Activated effector memory CD4-positive, alpha-beta T cell treated with anti-CD3 and anti-CD28 coated beads, Interleukin-2, amount 50 U/mL, for 16 hours (primary cell): ENCODE results near the gene OAS2.
A peak's percentile ranks its signal among the peaks of the same experiment; 100 is the strongest.

ENCODE experiments used
- DNase-seq: peaks from one replicate; pipeline ENCODE4 v3.0.0-alpha.2; 2020

Gene OAS2

GRCh38 chr12:112978163-112979040 lies at the start of gene OAS2:
Gene OAS2, plus strand, starts transcription at chr12:112978519. Its CDS starts 90 bp downstream, at chr12:112978609.
- peak; percentile 90 for DNase-seq

- DNase-seq = no peak
Measured at GRCh38 chr12:112928978-112929377, 49.3 kb upstream of the OAS2 start.

GRCh38 chr12:112929715-112930114 lies 48.6 kb upstream of the OAS2 start:
- DNase-seq = no peak

GRCh38 chr12:112930350-112930749 lies 48.0 kb upstream of the OAS2 start:
- no peak for DNase-seq

- no peak for DNase-seq
Measured at GRCh38 chr12:112932485-112933128, 45.7 kb upstream of the OAS2 start.

GRCh38 chr12:112933129-112933505 lies 45.2 kb upstream of the OAS2 start:
- DNase-seq = no peak

GRCh38 chr12:112936264-112936663 lies 42.1 kb upstream of the OAS2 start:
- DNase-seq = no peak

- DNase-seq = no peak
Measured at GRCh38 chr12:112936927-112937326, 41.4 kb upstream of the OAS2 start.

- DNase-seq = peak; percentile 90
Measured at GRCh38 chr12:112937741-112938719, 40.3 kb upstream of the OAS2 start, which contains the start of gene OAS3. Gene OAS3, plus strand, starts transcription at chr12:112938474. Its CDS starts 57 bp downstream, at chr12:112938531.

- DNase-seq = no peak
Measured at GRCh38 chr12:112938751-112939150, 39.6 kb upstream of the OAS2 start.

GRCh38 chr12:112939761-112940381 lies 38.4 kb upstream of the OAS2 start:
- DNase-seq = no peak

GRCh38 chr12:112941528-112942335 lies 36.6 kb upstream of the OAS2 start:
- no peak for DNase-seq

GRCh38 chr12:112942572-112942971 lies 35.7 kb upstream of the OAS2 start:
- DNase-seq = no peak

GRCh38 chr12:112944024-112944690 lies 34.2 kb upstream of the OAS2 start:
- no peak for DNase-seq

- no peak for DNase-seq
Measured at GRCh38 chr12:112945515-112945914, 32.8 kb upstream of the OAS2 start.

GRCh38 chr12:112946236-112947000 lies 31.9 kb upstream of the OAS2 start:
- no peak for DNase-seq

- DNase-seq = no peak
Measured at GRCh38 chr12:112947314-112947713, 31.0 kb upstream of the OAS2 start.

- no peak for DNase-seq
Measured at GRCh38 chr12:112947761-112948160, 30.6 kb upstream of the OAS2 start.

GRCh38 chr12:112948806-112949205 lies 29.5 kb upstream of the OAS2 start:
- no peak for DNase-seq

GRCh38 chr12:112950701-112951100 lies 27.6 kb upstream of the OAS2 start:
- no peak for DNase-seq
